Memory B cell (primary cell): Measurements from ENCODE around the gene FAM81A.

ENCODE experiments used
- ATAC-seq: fragments of 150-1000 bp; cut with Tn5 transposase; 2 replicates; pipeline ENCODE4 v1.10.0; 2021; ENCODE audit warnings: low read depth, mild to moderate bottlenecking, moderate library complexity
- DNase-seq, 2 donors: peaks; one replicate each; pipeline ENCODE4 v3.0.0; 2022; ENCODE audit warnings: low spot score in 2 of 2
- H3K27ac Mint-ChIP-seq: one replicate; pipeline ENCODE4 v1.8.0; 2022; ENCODE audit warnings: mild to moderate bottlenecking, moderate library complexity, mixed read lengths
- H3K27me3 Mint-ChIP-seq: one replicate; pipeline ENCODE4 v1.8.0; 2022; ENCODE audit warnings: mixed read lengths
- H3K36me3 Mint-ChIP-seq: one replicate; pipeline ENCODE4 v1.8.0; 2022; ENCODE audit warnings: mild to moderate bottlenecking, mixed read lengths
- H3K4me1 Mint-ChIP-seq: one replicate; pipeline ENCODE4 v1.8.0; 2022; ENCODE audit warnings: mixed read lengths
- H3K4me3 Mint-ChIP-seq: one replicate; pipeline ENCODE4 v1.8.0; 2022; ENCODE audit warnings: mild to moderate bottlenecking, moderate library complexity, mixed read lengths
- H3K9me3 Mint-ChIP-seq: one replicate; pipeline ENCODE4 v1.8.0; 2022; ENCODE audit warnings: mixed read lengths

FAM81A gene

DNA sequence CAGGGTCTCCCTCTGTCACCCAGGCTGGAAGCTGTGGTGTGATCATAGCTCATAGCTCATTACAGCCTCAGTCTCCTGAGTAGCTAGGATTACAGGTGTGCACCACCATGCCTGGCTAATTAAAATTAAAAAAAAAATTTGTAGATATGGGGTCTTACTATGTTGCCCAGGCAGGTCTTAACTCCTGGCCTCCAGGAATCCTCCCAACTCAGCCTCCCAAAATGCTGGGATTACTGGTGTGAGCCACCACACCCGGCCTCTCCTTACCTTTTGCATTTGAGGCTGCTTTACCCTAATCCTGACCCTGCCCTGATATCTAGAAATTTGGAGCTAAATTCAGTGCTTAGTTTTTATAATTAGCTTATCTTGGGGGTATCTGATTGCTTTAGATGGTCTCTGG, 90.4 kb downstream of the FAM81A start:
- H3K4me3 Mint-ChIP-seq, result no peak overlapping the region
- no peaks in the 10 kb centered on the region for H3K27me3 Mint-ChIP-seq
- peak overlapping the region; percentile 28 for H3K27ac Mint-ChIP-seq
- peaks cover 22% of the 10 kb centered on the region for H3K4me1 Mint-ChIP-seq
- H3K9me3 Mint-ChIP-seq, result no peaks in the 10 kb centered on the region
- no peaks in the 10 kb centered on the region for H3K36me3 Mint-ChIP-seq
- ATAC-seq (no peak), DNase-seq (no peak)

DNA sequence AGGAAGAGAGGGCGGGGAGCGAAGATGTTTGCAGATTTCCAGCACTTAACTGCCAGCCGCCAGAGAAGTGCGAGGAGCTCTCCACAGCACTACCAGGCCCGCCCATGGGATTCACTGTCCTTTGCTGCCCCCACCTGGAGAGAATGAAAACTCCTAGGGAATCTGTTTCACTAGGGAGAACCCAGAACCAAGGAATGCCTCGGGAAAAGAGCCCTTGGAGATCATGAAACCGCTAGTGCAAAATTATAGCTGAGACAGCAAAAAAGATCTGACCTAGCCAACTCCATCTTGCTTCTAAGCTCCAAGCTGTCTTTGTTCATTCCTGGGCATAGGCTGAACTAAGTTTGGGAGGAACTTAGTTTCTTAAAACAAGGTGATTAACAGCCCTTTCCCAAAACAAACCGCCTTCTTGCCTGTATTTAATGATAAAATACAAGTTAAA, 91.0 kb downstream of the FAM81A start:
- Mint-ChIP-seq H3K27ac (peak overlapping the region; percentile 28), H3K9me3 (no peaks in the 10 kb centered on the region), H3K4me3 (no peak overlapping the region), H3K4me1 (peaks cover 16% of the 10 kb centered on the region), H3K27me3 (no peaks in the 10 kb centered on the region), H3K36me3 (no peaks in the 10 kb centered on the region)
- DNase-seq (peak; percentile 65 to 71), ATAC-seq (peak; percentile 71)

DNA sequence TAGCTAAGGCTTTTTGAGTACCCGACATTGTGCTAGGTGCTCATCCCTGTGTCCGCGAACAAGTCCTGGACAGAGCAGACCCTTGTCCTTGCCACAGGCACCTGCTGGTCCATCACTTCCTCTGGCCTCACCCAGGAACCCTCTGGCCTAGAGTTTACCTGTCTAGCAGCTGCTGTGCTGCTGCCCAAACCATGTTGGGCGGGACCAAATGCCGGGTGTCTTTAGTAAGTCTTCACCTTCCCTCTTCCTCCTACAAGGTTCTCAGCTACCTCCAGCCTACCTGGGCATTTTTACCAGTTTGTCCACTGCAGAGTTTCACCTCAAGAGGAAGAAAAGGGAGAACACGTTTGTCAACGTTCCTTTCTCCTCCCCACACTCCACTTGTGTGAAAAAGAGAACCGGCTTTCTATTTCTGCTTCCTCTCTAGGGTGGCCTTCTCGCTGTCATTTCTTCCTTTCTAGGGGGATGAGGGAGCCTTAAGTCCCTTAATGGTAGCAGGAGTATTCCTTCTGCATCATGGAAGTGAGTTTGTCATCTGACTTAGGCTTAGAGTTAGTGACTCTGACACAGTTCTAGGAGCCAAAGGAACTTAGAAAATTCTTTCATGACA, 93.2 kb downstream of the FAM81A start:
- Mint-ChIP-seq H3K27ac (no peak overlapping the region), H3K36me3 (no peaks in the 10 kb centered on the region), H3K27me3 (no peaks in the 10 kb centered on the region)

DNA sequence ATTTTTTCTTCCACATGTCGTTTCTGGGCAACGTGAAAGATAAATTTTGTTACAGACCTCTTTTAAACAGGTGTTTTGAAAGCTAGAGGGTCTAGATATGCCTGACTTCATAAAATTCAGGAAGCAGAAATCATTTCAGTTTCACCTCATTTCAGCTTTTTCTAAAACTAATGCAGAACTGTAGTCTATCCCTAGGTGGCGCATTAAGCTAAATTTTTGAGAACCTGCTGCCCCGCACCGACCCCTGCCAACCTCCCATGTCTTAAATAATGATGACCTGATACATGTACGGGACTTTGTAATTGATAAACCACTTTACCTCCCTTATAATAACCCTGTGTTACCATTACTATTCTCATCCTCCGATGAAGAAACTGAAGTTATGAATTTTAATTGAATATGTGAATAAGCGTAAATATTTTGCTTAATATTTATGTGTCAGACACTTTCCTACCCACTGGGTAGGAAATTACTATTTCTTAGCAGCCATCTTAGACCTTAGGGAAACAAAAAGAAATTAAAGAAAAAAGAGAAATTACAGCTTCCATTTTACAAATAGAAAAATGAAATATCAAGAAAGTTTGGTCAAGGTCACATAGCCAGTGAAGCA, 94.9 kb downstream of the FAM81A start:
- ATAC-seq (peak; percentile 72), DNase-seq (peak in 1 of 2 donors; percentile 70)
- Mint-ChIP-seq H3K27me3 (no peaks in the 10 kb centered on the region), H3K9me3 (no peaks in the 10 kb centered on the region), H3K4me1 (peaks cover 28% of the 10 kb centered on the region), H3K36me3 (no peaks in the 10 kb centered on the region), H3K27ac (peak overlapping the region; percentile 78), H3K4me3 (peak overlapping the region; percentile 21)

More for the DNA sequence above, 93.2 kb downstream of the FAM81A start:
- Mint-ChIP-seq H3K4me1 (peaks cover 20% of the 10 kb centered on the region), H3K9me3 (no peaks in the 10 kb centered on the region), H3K4me3 (no peak overlapping the region)
- DNase-seq, result no peak
- no peak for ATAC-seq

DNA sequence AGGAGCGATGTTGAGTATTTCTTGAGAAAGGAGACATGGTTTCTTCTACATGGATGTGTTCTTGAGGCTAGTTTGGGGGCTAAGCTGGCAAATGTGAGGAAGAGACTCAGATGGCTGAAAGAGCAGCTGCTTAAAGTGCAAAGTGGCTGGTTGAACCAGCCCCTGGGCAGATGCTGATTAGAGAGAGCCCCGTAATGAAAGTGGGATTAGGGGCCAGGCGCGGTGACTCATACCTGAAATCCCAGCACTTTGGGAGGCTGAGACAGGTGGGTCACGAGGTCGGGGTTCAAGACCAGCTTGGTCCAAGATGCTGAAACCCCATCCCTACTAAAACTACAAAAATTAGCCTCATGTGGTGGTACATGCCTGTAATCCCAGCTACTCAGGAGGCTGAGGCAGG, 98.6 kb downstream of the FAM81A start:
- no peak for ATAC-seq
- Mint-ChIP-seq H3K9me3 (no peaks in the 10 kb centered on the region), H3K4me3 (peak overlapping the region; percentile 15), H3K4me1 (peaks cover 26% of the 10 kb centered on the region), H3K27ac (no peak overlapping the region), H3K27me3 (no peaks in the 10 kb centered on the region), H3K36me3 (no peaks in the 10 kb centered on the region)
- DNase-seq, result no peak

DNA sequence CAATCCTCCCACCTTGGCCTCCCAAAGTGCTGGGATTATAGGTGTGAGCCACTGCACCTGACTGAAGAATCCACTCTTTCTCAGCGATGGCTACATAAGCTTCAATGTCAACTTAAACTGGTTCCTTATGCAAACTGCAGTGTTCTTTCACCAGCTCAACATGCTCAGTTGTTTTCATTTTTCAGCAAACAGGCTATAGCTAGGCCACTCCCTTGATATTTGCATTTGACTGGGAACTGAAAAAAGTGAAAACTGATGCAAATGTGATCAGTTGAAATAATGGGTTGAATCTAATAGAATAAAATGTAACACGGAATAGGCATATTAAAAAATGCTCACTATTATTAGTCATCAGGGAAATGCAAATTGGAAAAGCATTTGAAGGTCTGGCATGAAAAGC, 99.4 kb downstream of the FAM81A start:
- ATAC-seq, result peak; percentile 63
- Mint-ChIP-seq H3K4me1 (peaks cover 25% of the 10 kb centered on the region), H3K27ac (peak overlapping the region; percentile 78), H3K27me3 (no peaks in the 10 kb centered on the region), H3K36me3 (no peaks in the 10 kb centered on the region), H3K9me3 (no peaks in the 10 kb centered on the region), H3K4me3 (peak overlapping the region; percentile 49)
- DNase-seq, result no peak

DNA sequence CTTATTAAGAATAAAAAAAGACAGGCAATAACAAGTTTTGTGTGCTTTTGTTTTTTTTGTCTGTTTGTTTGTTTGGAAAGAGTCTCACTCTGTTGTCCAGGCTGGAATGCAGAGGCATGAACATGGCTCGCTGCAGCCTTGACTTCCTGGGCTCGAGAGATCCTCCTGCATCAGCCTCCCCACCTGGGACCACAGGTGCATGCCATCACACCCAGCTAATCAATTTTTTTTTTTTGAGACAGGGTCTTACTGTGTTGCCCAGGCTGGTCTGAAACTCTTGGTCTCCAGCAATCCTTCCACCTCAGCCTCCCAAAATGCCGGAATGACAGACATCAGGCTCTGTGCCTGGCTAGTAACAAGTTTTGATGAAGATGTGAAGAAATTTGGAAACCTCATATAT, 100.5 kb downstream of the FAM81A start:
- Mint-ChIP-seq H3K27ac (no peak overlapping the region), H3K4me3 (no peak overlapping the region), H3K4me1 (peaks cover 25% of the 10 kb centered on the region), H3K27me3 (no peaks in the 10 kb centered on the region), H3K36me3 (no peaks in the 10 kb centered on the region), H3K9me3 (no peaks in the 10 kb centered on the region)
- no peak for DNase-seq
- no peak for ATAC-seq

DNA sequence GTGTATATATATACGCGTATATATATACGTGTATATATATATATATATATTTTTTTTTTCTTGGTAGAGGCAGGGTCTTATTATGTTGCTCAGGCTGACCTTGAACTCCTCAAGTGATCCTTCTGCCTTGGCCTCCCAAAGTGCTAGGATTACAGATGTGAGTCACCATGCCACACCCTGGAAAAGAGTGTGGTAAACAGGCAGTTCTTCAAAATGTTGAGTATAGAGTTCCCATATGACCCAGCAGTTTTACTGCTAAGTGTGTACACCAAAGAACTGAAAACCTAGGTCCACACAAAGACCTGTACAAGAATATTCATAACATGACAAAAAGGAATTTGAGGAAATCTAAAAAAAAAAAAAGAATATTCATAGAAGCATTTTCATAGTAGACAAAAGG, 101.8 kb downstream of the FAM81A start:
- no peaks in the 10 kb centered on the region for H3K9me3 Mint-ChIP-seq
- no peaks in the 10 kb centered on the region for H3K27me3 Mint-ChIP-seq
- H3K36me3 Mint-ChIP-seq, result no peaks in the 10 kb centered on the region
- H3K27ac Mint-ChIP-seq, result no peak overlapping the region
- no peak for DNase-seq
- H3K4me1 Mint-ChIP-seq, result peaks cover 31% of the 10 kb centered on the region
- no peak overlapping the region for H3K4me3 Mint-ChIP-seq
- no peak for ATAC-seq

DNA sequence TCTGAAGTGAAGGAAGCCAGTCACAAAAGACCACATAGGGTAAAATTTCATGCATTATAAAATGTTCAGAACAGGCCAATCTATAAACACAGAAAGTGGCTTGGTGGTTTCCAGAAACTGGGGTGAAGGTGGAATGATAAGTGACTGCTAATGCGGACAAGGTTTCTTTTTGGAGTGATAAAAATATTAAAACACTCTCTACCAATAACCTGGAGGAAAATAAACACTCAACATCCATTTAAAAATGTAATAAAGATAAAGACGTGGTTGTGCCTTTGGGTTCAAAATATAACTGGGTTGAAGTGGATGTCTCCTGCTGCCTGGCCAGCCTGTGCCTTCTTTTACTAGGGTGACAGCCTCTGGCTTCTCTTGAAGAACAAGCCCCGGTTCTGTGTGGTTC, 102.7 kb downstream of the FAM81A start:
- Mint-ChIP-seq H3K9me3 (no peaks in the 10 kb centered on the region), H3K36me3 (no peaks in the 10 kb centered on the region), H3K27me3 (no peaks in the 10 kb centered on the region), H3K4me3 (no peak overlapping the region), H3K4me1 (peaks cover 24% of the 10 kb centered on the region), H3K27ac (no peak overlapping the region)
- no peak for DNase-seq
- no peak for ATAC-seq

DNA sequence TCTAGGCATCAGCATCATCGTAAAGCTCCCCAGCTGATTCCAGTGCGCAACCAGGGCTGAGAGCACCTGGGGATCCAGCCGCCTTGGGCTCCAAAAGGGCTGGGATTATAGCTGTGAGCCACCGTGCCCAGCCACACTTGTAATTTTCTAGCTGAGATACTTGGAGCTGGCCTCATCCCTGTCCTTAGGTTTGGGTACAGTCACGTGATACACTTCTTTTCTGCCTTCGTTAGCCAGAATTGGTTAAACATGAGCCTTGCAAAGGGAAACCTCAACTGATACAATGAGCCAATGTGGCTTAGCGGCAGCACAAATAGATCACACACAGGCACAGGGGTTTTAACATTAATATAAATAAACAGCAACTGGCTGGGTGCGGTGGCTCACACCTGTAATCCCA, 103.8 kb downstream of the FAM81A start:
- no peaks in the 10 kb centered on the region for H3K36me3 Mint-ChIP-seq
- ATAC-seq (no peak), DNase-seq (no peak)
- H3K27ac Mint-ChIP-seq, result no peak overlapping the region
- H3K27me3 Mint-ChIP-seq, result no peaks in the 10 kb centered on the region
- H3K4me1 Mint-ChIP-seq, result peaks cover 20% of the 10 kb centered on the region
- H3K9me3 Mint-ChIP-seq, result no peaks in the 10 kb centered on the region
- H3K4me3 Mint-ChIP-seq, result no peak overlapping the region

DNA sequence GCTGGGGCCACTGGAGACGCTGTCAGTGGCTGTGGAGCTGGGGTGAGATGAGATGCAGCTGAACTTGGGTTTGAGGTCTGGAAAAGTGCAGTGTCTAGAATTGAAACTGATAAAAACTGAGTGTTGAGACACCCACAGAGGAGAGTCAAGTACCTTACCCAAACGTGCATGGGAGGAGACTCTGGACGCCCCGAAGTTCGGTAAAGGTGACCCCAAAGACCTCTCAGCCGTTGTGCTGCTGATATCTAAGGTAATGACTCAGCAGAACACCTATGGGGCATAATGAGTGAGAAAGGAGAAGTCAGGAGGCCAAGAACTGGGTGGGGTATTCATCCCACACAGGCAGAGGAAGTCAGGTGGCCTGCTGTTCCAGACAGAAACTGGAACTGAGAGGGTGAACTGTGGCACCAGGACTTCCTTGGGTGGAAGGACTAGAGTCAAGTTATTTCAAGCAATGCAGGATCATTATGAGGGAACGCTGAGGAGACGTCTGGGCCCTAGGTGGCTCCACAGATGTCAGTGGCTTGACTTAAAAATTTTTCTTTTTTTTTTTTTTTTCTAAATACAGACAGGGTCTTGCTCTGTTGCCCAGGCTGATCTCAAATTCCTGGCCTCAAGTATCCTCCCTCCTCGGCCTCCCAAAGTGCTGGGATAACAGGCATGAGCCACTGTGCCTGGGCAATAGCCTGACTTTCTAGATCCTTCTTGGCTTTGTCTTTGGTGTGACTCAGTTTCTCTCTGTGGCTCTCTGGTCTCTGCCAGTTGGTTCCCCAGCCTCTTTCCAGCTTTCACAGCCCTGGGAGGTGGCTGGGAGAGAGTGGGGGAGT, 105.9 kb downstream of the FAM81A start:
- peak in 1 of 2 donors; percentile 21 for DNase-seq
- H3K4me3 Mint-ChIP-seq, result peak overlapping the region; percentile 57
- H3K36me3 Mint-ChIP-seq, result no peaks in the 10 kb centered on the region
- ATAC-seq, result peak; percentile 98
- no peaks in the 10 kb centered on the region for H3K27me3 Mint-ChIP-seq
- peaks cover 16% of the 10 kb centered on the region for H3K4me1 Mint-ChIP-seq
- H3K27ac Mint-ChIP-seq, result peak overlapping the region; percentile 46
- H3K9me3 Mint-ChIP-seq, result no peaks in the 10 kb centered on the region

DNA sequence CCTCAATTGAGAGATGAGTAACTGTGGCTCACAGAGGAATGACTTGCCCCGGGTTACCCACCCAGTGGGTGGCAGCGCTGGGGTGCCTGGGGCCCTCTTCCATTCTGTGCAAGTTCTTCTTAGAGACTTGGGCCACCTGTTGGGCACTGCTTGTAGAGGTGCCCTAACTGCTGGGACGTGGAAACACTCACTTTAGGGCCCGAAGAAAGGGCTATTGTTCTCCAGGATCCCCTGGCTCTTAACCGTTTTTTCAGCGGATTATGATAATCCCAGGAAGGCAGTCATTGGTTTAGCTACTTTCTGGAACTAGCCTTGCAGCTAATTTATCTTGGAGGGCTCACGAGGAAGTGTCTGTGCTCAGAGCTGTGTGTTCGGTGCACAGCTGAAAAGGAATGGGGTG, 107.6 kb downstream of the FAM81A start:
- Mint-ChIP-seq H3K27me3 (no peaks in the 10 kb centered on the region), H3K9me3 (no peaks in the 10 kb centered on the region), H3K27ac (no peak overlapping the region), H3K4me1 (peaks cover 16% of the 10 kb centered on the region), H3K36me3 (no peaks in the 10 kb centered on the region), H3K4me3 (no peak overlapping the region)
- ATAC-seq (no peak), DNase-seq (no peak)

DNA sequence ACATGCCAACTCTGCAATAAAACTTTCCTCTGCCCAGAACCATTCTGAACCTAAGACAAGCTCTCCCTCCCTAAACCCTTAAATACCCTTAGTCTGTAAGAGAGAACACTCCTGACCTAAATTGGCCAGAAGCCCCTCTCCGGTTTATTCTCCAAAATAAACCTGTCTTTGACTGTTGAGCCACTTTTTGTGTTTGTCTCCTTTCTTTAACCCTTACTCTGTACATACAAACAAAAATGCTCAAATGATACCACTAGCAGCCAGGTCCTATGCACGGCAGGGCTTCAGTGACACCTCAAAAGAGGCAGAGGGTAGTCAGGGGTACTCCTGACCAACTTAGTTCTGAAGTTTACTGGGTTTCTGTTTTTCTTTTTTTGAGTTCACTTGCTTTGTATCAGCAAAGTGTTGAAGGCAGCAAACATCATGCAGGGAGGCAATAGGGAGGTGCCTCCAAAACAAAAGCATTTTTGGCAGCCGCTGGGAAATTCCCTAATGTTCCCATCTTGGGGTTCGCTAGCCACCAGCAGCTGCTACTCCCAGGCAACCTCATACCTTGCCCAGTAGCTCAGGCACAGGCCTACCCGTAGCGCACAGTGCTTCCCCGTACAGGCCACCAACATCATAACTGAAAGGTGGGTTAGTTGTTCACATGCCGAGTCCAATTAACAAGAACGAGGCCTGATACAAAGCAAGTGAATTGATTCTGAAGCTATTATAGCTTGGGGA, 110.7 kb downstream of the FAM81A start:
- H3K4me1 Mint-ChIP-seq, result peaks cover 8% of the 10 kb centered on the region
- no peaks in the 10 kb centered on the region for H3K27me3 Mint-ChIP-seq
- H3K27ac Mint-ChIP-seq, result no peak overlapping the region
- H3K36me3 Mint-ChIP-seq, result no peaks in the 10 kb centered on the region
- no peak for ATAC-seq
- DNase-seq, result no peak
- H3K4me3 Mint-ChIP-seq, result no peak overlapping the region
- H3K9me3 Mint-ChIP-seq, result no peaks in the 10 kb centered on the region
